KMS-11 (cell line): Measurements from ENCODE around the gene HEY2.
A peak's percentile ranks its signal among the peaks of the same experiment; 100 is the strongest.

Experiments
- H2AFZ ChIP-seq: fragments of 200-600 bp; sonication (generic); 2 replicates; pipeline ENCODE4 v1.6.1; 2016; ENCODE audit warnings: antibody characterized with exemption, mixed run types, low read depth
- H3K27ac ChIP-seq: fragments of 200-600 bp; sonication (generic); 2 replicates; pipeline ENCODE4 v1.6.1; 2016; ENCODE audit warnings: mild to moderate bottlenecking, mixed run types
- H3K27me3 ChIP-seq: fragments of 200-600 bp; sonication (generic); 2 replicates; pipeline ENCODE4 v1.6.1; 2017; ENCODE audit warnings: mild to moderate bottlenecking, low read depth, mixed run types, moderate library complexity; ENCODE audit not compliant: insufficient read depth
- H3K36me3 ChIP-seq: fragments of 200-600 bp; sonication (generic); 2 replicates; pipeline ENCODE4 v1.6.1; 2017; ENCODE audit warnings: mild to moderate bottlenecking, mixed run types; ENCODE audit not compliant: insufficient read depth
- H3K4me1 ChIP-seq: fragments of 200-600 bp; sonication (generic); 2 replicates; pipeline ENCODE4 v1.6.1; 2016; ENCODE audit warnings: mild to moderate bottlenecking, low read depth, mixed run types; ENCODE audit not compliant: poor library complexity, severe bottlenecking
- H3K4me2 ChIP-seq: fragments of 200-600 bp; sonication (generic); 2 replicates; pipeline ENCODE4 v1.7.0; 2016; ENCODE audit warnings: mild to moderate bottlenecking, mixed run types
- H3K4me3 ChIP-seq: fragments of 200-600 bp; sonication (generic); IDR thresholded peaks from 2 replicates; pipeline ENCODE4 v1.6.1; 2017; ENCODE audit warnings: low read depth, low read length, mixed read lengths; ENCODE audit not compliant: insufficient read depth
- H3K79me2 ChIP-seq: fragments of 200-600 bp; sonication (generic); 2 replicates; pipeline ENCODE4 v1.6.1; 2016; ENCODE audit warnings: low read depth, mixed run types; ENCODE audit not compliant: insufficient read depth
- H3K9ac ChIP-seq: fragments of 200-600 bp; sonication (generic); 2 replicates; pipeline ENCODE4 v1.6.1; 2016; ENCODE audit warnings: mild to moderate bottlenecking, mixed run types
- H4K20me1 ChIP-seq: fragments of 200-600 bp; sonication (generic); 2 replicates; pipeline ENCODE4 v1.6.1; 2016; ENCODE audit warnings: mild to moderate bottlenecking, mixed run types; ENCODE audit not compliant: insufficient read depth
- TF ChIP-seq, protein P1 (sequence below): fragments of 200-600 bp; sonication (generic); conservative IDR thresholded peaks from 2 replicates; pipeline ENCODE4 v1.6.1; 2017; ENCODE audit warnings: low read depth, mild to moderate bottlenecking, antibody characterized with exemption, low read length, moderate library complexity, mixed read lengths

Gene HEY2

GRCh38 chr6:125718109-125718508 is 31.3 kb upstream of the HEY2 start:
- H3K9ac ChIP-seq: no peak overlapping the region
- no peak overlapping the region for H3K27ac ChIP-seq
- H3K4me3 ChIP-seq: no peak overlapping the region
- peaks cover 51% of the 10 kb centered on the region for H3K4me1 ChIP-seq
- H3K4me2 ChIP-seq: peak overlapping the region; percentile 60; the same call in 1 of the 2 replicates
- no peak overlapping the region for H2AFZ ChIP-seq
- H3K36me3 ChIP-seq: no peaks in the 10 kb centered on the region
- no peaks in the 10 kb centered on the region for H4K20me1 ChIP-seq
- no peaks in the 10 kb centered on the region for H3K27me3 ChIP-seq
- H3K79me2 ChIP-seq: no peaks in the 10 kb centered on the region
- TF ChIP-seq, protein P1, sequence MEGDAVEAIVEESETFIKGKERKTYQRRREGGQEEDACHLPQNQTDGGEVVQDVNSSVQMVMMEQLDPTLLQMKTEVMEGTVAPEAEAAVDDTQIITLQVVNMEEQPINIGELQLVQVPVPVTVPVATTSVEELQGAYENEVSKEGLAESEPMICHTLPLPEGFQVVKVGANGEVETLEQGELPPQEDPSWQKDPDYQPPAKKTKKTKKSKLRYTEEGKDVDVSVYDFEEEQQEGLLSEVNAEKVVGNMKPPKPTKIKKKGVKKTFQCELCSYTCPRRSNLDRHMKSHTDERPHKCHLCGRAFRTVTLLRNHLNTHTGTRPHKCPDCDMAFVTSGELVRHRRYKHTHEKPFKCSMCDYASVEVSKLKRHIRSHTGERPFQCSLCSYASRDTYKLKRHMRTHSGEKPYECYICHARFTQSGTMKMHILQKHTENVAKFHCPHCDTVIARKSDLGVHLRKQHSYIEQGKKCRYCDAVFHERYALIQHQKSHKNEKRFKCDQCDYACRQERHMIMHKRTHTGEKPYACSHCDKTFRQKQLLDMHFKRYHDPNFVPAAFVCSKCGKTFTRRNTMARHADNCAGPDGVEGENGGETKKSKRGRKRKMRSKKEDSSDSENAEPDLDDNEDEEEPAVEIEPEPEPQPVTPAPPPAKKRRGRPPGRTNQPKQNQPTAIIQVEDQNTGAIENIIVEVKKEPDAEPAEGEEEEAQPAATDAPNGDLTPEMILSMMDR: no peak

DNA sequence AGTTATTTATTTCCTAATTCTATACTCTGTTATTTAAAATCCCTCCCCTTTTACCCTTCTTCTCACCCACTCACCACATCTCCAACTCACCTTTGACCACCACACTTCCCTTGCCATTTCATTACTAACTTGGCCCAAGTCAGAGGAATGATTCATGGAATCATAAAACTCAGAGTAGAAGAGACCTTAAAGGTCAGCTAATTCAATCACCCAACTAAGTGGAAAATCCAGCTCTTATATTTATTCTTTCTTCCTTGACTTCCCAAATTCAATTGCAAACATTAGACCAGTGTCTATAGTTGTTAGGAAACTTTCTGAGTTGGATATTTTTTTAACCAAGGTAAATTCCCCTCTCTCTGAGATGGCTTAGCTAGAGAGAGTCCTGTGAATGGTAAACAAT is 26.5 kb upstream of the HEY2 start:
- no peak overlapping the region for H2AFZ ChIP-seq
- no peaks in the 10 kb centered on the region for H3K79me2 ChIP-seq
- no peak overlapping the region for H3K4me3 ChIP-seq
- no peak overlapping the region for H3K4me2 ChIP-seq
- TF ChIP-seq, protein P1: no peak
- no peaks in the 10 kb centered on the region for H3K27me3 ChIP-seq
- H3K9ac ChIP-seq: no peak overlapping the region
- peaks cover 4% of the 10 kb centered on the region for H3K4me1 ChIP-seq
- no peak overlapping the region for H3K27ac ChIP-seq
- no peaks in the 10 kb centered on the region for H3K36me3 ChIP-seq
- no peaks in the 10 kb centered on the region for H4K20me1 ChIP-seq

GRCh38 chr6:125727216-125727615 is 22.2 kb upstream of the HEY2 start:
- Histone ChIP-seq H3K4me3 (no peak overlapping the region), H3K9ac (no peak overlapping the region), H3K27me3 (no peaks in the 10 kb centered on the region), H2AFZ (no peak overlapping the region), H3K27ac (no peak overlapping the region), H3K79me2 (no peaks in the 10 kb centered on the region), H3K4me1 (no peaks in the 10 kb centered on the region), H3K36me3 (no peaks in the 10 kb centered on the region), H4K20me1 (no peaks in the 10 kb centered on the region), H3K4me2 (no peak overlapping the region)
- TF ChIP-seq, protein P1: no peak

DNA sequence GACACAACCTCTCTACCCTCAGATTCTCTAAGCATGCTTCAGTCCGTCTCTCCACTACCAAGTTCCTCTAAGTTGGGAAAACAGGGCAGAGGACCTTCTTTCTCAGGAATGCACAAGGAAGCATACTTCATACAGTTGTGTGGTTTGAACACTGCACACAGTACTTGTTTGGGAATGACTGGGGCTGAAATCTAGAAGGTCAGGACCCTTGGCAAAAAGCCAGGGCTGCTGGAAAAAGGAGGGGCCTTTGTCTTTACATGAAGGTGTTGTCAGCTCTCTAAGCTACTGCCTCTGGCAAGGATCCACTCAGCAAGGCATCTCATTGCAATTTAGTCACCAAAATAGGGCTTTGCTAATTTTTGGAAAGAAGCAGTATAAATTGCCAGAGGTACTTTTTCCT is 20.7 kb upstream of the HEY2 start:
- H3K4me2 ChIP-seq: no peak overlapping the region
- H3K36me3 ChIP-seq: no peaks in the 10 kb centered on the region
- no peak overlapping the region for H3K9ac ChIP-seq
- H3K27ac ChIP-seq: no peak overlapping the region
- no peaks in the 10 kb centered on the region for H3K79me2 ChIP-seq
- H4K20me1 ChIP-seq: no peaks in the 10 kb centered on the region
- TF ChIP-seq, protein P1: no peak
- no peak overlapping the region for H2AFZ ChIP-seq
- H3K4me3 ChIP-seq: no peak overlapping the region
- no peaks in the 10 kb centered on the region for H3K27me3 ChIP-seq
- no peaks in the 10 kb centered on the region for H3K4me1 ChIP-seq
